ENCODE results near the gene SSR2. TPM values are rescaled to one million over a fixed set of nuclear protein-coding genes. Genes with fewer than 3 reads are reported as not detected.
A peak's percentile ranks its signal among the peaks of the same experiment; 100 is the strongest.

The SSR2 gene
- polyA plus RNA-seq, 1 of the 3 experiments (the other 2 are of a cell fraction), result 1,136 TPM

DNA sequence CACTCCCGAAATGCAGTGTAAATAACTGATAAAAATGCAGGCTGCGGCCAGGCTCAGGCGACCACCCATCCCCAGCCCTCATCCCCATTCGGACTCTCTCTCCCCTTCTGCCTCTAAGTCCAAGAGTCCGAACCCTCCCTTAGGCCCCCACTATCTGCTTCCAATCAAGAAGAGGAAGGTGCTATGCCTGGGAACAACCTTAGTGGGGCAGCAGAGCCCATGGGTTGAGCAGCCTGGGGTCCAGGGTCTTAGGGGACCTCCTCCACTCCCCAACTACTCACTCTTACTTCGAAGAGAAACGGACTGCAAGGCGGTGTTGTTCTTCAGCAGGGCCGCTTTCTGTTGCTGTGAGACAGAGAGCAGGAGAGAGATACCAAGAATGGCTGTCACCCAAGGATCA lies 54.6 kb downstream of the SSR2 start:
- no peaks in the 10 kb centered on the region for H3K27me3 ChIP-seq (ENCODE audit: insufficient read depth)
- ChIA-PET POLR2A (no interaction called here), CTCF (interaction anchor here (1.2 to 3.8 kb wide), 4 partner anchors 10 to 62 kb away, joined by 3 to 15 read pairs (median 8); no protein-coding TSS in a partner anchor)
- H3F3A ChIP-seq (replicated peaks; ENCODE audit: insufficient read depth), result peaks cover 25% of the 10 kb centered on the region
- peaks cover 41 to 54% of the 10 kb centered on the region in 2 experiments for H3K36me3 ChIP-seq (replicated peaks in 1 of 2; ENCODE audit: control insufficient read depth in 1 of 2, insufficient read depth in 2 of 2, low read length in 1 of 2)
- no peak overlapping the region for H3K4me3 ChIP-seq (ENCODE audit: low read depth in 2 of 2, low read length in 1 of 2)
- H3K4me1 ChIP-seq (ENCODE audit: control insufficient read depth in 1 of 2, insufficient read depth in 2 of 2, low read depth in 1 of 2, low read length in 1 of 2), result peaks cover 10 to 51% of the 10 kb centered on the region in 2 experiments; a peak in 3 of 4 replicates
- no peak overlapping the region for H3K9ac ChIP-seq
- H2AFZ ChIP-seq (ENCODE audit: low read depth), result no peak overlapping the region
- TF ChIP-seq CTCF (IDR thresholded peaks at IDR 0.05) (0 out of 2 replicates have a peak, but pooled peaks have one; percentile 30), RAD21 (IDR thresholded peaks at IDR 0.05; ENCODE audit: low read length) (peak; percentile 41), REST (IDR thresholded peaks at IDR 0.05; ENCODE audit: low read depth, low read length) (no peak)
- H3K79me2 ChIP-seq (ENCODE audit: insufficient read depth), result peaks cover 63% of the 10 kb centered on the region
- H3K9me2 ChIP-seq, result no peaks in the 10 kb centered on the region
- DNase-seq, result peak; percentile 35
- H3K9me3 ChIP-seq, result no peaks in the 10 kb centered on the region
- no peak overlapping the region for H3K27ac ChIP-seq (ENCODE audit: low read depth in 2 of 2, low read length in 1 of 2)
- peaks cover 49% of the 10 kb centered on the region for H4K20me1 ChIP-seq (ENCODE audit: insufficient read depth)
- 100% methylated on average over 9 of the region's 9 CpGs for WGBS (ENCODE audit: low lambda C conversion rate)
- no peak overlapping the region for H3K4me2 ChIP-seq

GRCh38 chr1:155964193-155964592 lies 56.6 kb downstream of the SSR2 start:
- POLR2A ChIA-PET, result no interaction called here
- peaks cover 24% of the 10 kb centered on the region for H3F3A ChIP-seq (replicated peaks; ENCODE audit: insufficient read depth)
- WGBS (ENCODE audit: low lambda C conversion rate), result 92% methylated on average over 7 of the region's 7 CpGs
- H4K20me1 ChIP-seq (ENCODE audit: insufficient read depth), result peaks cover 31% of the 10 kb centered on the region
- peaks cover 10 to 32% of the 10 kb centered on the region in 2 experiments; a peak in 3 of 4 replicates for H3K4me1 ChIP-seq (ENCODE audit: control insufficient read depth in 1 of 2, insufficient read depth in 2 of 2, low read depth in 1 of 2, low read length in 1 of 2)
- H3K9ac ChIP-seq, result no peak overlapping the region
- no peaks in the 10 kb centered on the region for H3K9me2 ChIP-seq
- no peaks in the 10 kb centered on the region for H3K27me3 ChIP-seq (ENCODE audit: insufficient read depth)
- H3K27ac ChIP-seq (ENCODE audit: low read depth in 2 of 2, low read length in 1 of 2), result no peak overlapping the region
- no peak overlapping the region for H3K4me2 ChIP-seq
- H3K79me2 ChIP-seq (ENCODE audit: insufficient read depth), result peaks cover 60% of the 10 kb centered on the region
- H3K4me3 ChIP-seq (ENCODE audit: low read depth in 2 of 2, low read length in 1 of 2), result no peak overlapping the region
- TF ChIP-seq, protein P1, sequence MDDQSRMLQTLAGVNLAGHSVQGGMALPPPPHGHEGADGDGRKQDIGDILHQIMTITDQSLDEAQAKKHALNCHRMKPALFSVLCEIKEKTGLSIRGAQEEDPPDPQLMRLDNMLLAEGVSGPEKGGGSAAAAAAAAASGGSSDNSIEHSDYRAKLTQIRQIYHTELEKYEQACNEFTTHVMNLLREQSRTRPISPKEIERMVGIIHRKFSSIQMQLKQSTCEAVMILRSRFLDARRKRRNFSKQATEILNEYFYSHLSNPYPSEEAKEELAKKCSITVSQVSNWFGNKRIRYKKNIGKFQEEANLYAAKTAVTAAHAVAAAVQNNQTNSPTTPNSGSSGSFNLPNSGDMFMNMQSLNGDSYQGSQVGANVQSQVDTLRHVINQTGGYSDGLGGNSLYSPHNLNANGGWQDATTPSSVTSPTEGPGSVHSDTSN (IDR thresholded peaks at IDR 0.05), result no peak
- CTCF ChIA-PET, result no interaction called here
- H3K36me3 ChIP-seq (replicated peaks in 1 of 2; ENCODE audit: control insufficient read depth in 1 of 2, insufficient read depth in 2 of 2, low read length in 1 of 2), result peaks cover 54 to 63% of the 10 kb centered on the region in 2 experiments
- no peak for DNase-seq
- no peak overlapping the region for H2AFZ ChIP-seq (ENCODE audit: low read depth)
- no peaks in the 10 kb centered on the region for H3K9me3 ChIP-seq
